IPS-20b (cell line): ENCODE data around the gene TMEM255A.
A peak's percentile ranks its signal among the peaks of the same experiment; 100 is the strongest.

ENCODE experiments used
- H3K27ac ChIP-seq: one replicate; pipeline ENCODE4 v1.5.1; 2013; ENCODE audit warnings: low read length
- H3K27me3 ChIP-seq: 2 replicates; pipeline ENCODE4 v1.6.1; 2013; ENCODE audit warnings: mild to moderate bottlenecking, low read length, inconsistent platforms; ENCODE audit not compliant: insufficient read depth
- H3K36me3 ChIP-seq: 2 replicates; pipeline ENCODE4 v1.6.1; 2013; ENCODE audit warnings: low read depth, mild to moderate bottlenecking, inconsistent platforms, low read length, moderate library complexity; ENCODE audit not compliant: insufficient read depth
- H3K4me1 ChIP-seq: 2 replicates; pipeline ENCODE4 v1.6.1; 2013; ENCODE audit warnings: mild to moderate bottlenecking, control low read depth, inconsistent platforms, low read length, moderate library complexity; ENCODE audit not compliant: insufficient read depth
- H3K4me3 ChIP-seq: 2 replicates; pipeline ENCODE4 v1.5.1; 2013; ENCODE audit warnings: mild to moderate bottlenecking, low read length, inconsistent platforms
- H3K9ac ChIP-seq: 2 replicates; pipeline ENCODE4 v1.6.1; 2013; ENCODE audit warnings: low read depth, mild to moderate bottlenecking, inconsistent platforms, low read length, moderate library complexity
- H3K9me3 ChIP-seq: 2 replicates; pipeline ENCODE4 v1.6.1; 2013; ENCODE audit warnings: mild to moderate bottlenecking, low read depth, low read length, inconsistent platforms; ENCODE audit not compliant: insufficient read depth

Gene TMEM255A

GRCh38 chrX:120260369-120260768 lies 50.9 kb downstream of the TMEM255A start:
- Histone ChIP-seq H3K4me3 (no peak overlapping the region), H3K36me3 (peaks cover 16% of the 10 kb centered on the region; the same call in 1 of the 2 replicates), H3K9me3 (no peaks in the 10 kb centered on the region), H3K9ac (no peak overlapping the region), H3K4me1 (no peaks in the 10 kb centered on the region; the same call in 1 of the 2 replicates), H3K27ac (no peak overlapping the region), H3K27me3 (no peaks in the 10 kb centered on the region)

GRCh38 chrX:120253784-120254183 lies 57.5 kb downstream of the TMEM255A start:
- no peaks in the 10 kb centered on the region for H3K4me1 ChIP-seq
- H3K9ac ChIP-seq: no peak overlapping the region
- no peak overlapping the region for H3K27ac ChIP-seq
- H3K27me3 ChIP-seq: peaks cover 5% of the 10 kb centered on the region; the same call in 1 of the 2 replicates
- no peak overlapping the region for H3K4me3 ChIP-seq
- peaks cover 38% of the 10 kb centered on the region for H3K36me3 ChIP-seq
- H3K9me3 ChIP-seq: no peaks in the 10 kb centered on the region

- peak overlapping the region; percentile 91 for H3K9ac ChIP-seq
Observed at GRCh38 chrX:120251471-120252011, 59.7 kb downstream of the TMEM255A start.

GRCh38 chrX:120250522-120251271 lies 60.6 kb downstream of the TMEM255A start, which contains the start of gene ZBTB33:
Gene ZBTB33 (plus strand): TSS chrX:120250812. CDS start chrX:120253416, 2,604 bp downstream.
- Histone ChIP-seq H3K36me3 (peaks cover 23% of the 10 kb centered on the region), H3K27me3 (peaks cover 29% of the 10 kb centered on the region), H3K4me1 (no peaks in the 10 kb centered on the region), H3K27ac (no peak within 1 kb of the TSS), H3K4me3 (peak within 1 kb of the TSS; percentile 95), H3K9ac (peak within 1 kb of the TSS; percentile 91), H3K9me3 (no peaks in the 10 kb centered on the region)

More at GRCh38 chrX:120251471-120252011, 59.7 kb downstream of the TMEM255A start:
- peak overlapping the region; percentile 95 for H3K4me3 ChIP-seq
- no peaks in the 10 kb centered on the region for H3K4me1 ChIP-seq
- H3K27me3 ChIP-seq: peaks cover 24% of the 10 kb centered on the region
- H3K9me3 ChIP-seq: no peaks in the 10 kb centered on the region
- H3K36me3 ChIP-seq: peaks cover 31% of the 10 kb centered on the region
- no peak overlapping the region for H3K27ac ChIP-seq

- Histone ChIP-seq H3K4me3 (peak overlapping the region; percentile 78), H3K27ac (no peak overlapping the region), H3K9me3 (no peaks in the 10 kb centered on the region), H3K4me1 (no peaks in the 10 kb centered on the region; the same call in 1 of the 2 replicates), H3K9ac (peak overlapping the region; percentile 84; the same call in 1 of the 2 replicates), H3K27me3 (peaks cover 29% of the 10 kb centered on the region), H3K36me3 (no peaks in the 10 kb centered on the region)
Observed at GRCh38 chrX:120244735-120245498, 66.3 kb downstream of the TMEM255A start.

GRCh38 chrX:120244395-120244734 lies 66.9 kb downstream of the TMEM255A start:
- Histone ChIP-seq H3K36me3 (no peaks in the 10 kb centered on the region), H3K27me3 (peaks cover 29% of the 10 kb centered on the region), H3K4me3 (peak overlapping the region; percentile 78), H3K4me1 (no peaks in the 10 kb centered on the region; the same call in 1 of the 2 replicates), H3K9me3 (no peaks in the 10 kb centered on the region), H3K9ac (peak overlapping the region; percentile 84; the same call in 1 of the 2 replicates), H3K27ac (no peak overlapping the region)

GRCh38 chrX:120242813-120243212 lies 68.4 kb downstream of the TMEM255A start:
- Histone ChIP-seq H3K36me3 (no peaks in the 10 kb centered on the region), H3K4me3 (no peak overlapping the region), H3K9me3 (no peaks in the 10 kb centered on the region), H3K27ac (no peak overlapping the region), H3K4me1 (no peaks in the 10 kb centered on the region; the same call in 1 of the 2 replicates), H3K9ac (no peak overlapping the region), H3K27me3 (peaks cover 14% of the 10 kb centered on the region)

GRCh38 chrX:120238933-120239332 lies 72.3 kb downstream of the TMEM255A start:
- Histone ChIP-seq H3K27me3 (no peaks in the 10 kb centered on the region), H3K4me3 (no peak overlapping the region), H3K9me3 (no peaks in the 10 kb centered on the region), H3K4me1 (no peaks in the 10 kb centered on the region; the same call in 1 of the 2 replicates), H3K9ac (no peak overlapping the region), H3K27ac (no peak overlapping the region), H3K36me3 (no peaks in the 10 kb centered on the region)

GRCh38 chrX:120236687-120237479 lies 74.4 kb downstream of the TMEM255A start:
- H3K4me1 ChIP-seq: no peaks in the 10 kb centered on the region; the same call in 1 of the 2 replicates
- H3K4me3 ChIP-seq: no peak overlapping the region
- H3K27me3 ChIP-seq: no peaks in the 10 kb centered on the region
- peaks cover 4% of the 10 kb centered on the region; the same call in 1 of the 2 replicates for H3K9me3 ChIP-seq
- no peaks in the 10 kb centered on the region for H3K36me3 ChIP-seq
- H3K27ac ChIP-seq: no peak overlapping the region
- no peak overlapping the region; the same call in 1 of the 2 replicates for H3K9ac ChIP-seq

GRCh38 chrX:120235284-120235683 lies 76.0 kb downstream of the TMEM255A start:
- H3K27me3 ChIP-seq: no peaks in the 10 kb centered on the region
- H3K4me1 ChIP-seq: no peaks in the 10 kb centered on the region; the same call in 1 of the 2 replicates
- H3K4me3 ChIP-seq: no peak overlapping the region
- peaks cover 9% of the 10 kb centered on the region; the same call in 1 of the 2 replicates for H3K9me3 ChIP-seq
- H3K27ac ChIP-seq: no peak overlapping the region
- no peaks in the 10 kb centered on the region for H3K36me3 ChIP-seq
- H3K9ac ChIP-seq: no peak overlapping the region
